ENCODE results near the gene ARHGAP26. TPM values are rescaled to one million over a fixed set of nuclear protein-coding genes. Genes with fewer than 3 reads are reported as not detected.

The ARHGAP26 gene
- polyA plus RNA-seq, 1 donor from 2014 or later, result 0.83 TPM

DNA sequence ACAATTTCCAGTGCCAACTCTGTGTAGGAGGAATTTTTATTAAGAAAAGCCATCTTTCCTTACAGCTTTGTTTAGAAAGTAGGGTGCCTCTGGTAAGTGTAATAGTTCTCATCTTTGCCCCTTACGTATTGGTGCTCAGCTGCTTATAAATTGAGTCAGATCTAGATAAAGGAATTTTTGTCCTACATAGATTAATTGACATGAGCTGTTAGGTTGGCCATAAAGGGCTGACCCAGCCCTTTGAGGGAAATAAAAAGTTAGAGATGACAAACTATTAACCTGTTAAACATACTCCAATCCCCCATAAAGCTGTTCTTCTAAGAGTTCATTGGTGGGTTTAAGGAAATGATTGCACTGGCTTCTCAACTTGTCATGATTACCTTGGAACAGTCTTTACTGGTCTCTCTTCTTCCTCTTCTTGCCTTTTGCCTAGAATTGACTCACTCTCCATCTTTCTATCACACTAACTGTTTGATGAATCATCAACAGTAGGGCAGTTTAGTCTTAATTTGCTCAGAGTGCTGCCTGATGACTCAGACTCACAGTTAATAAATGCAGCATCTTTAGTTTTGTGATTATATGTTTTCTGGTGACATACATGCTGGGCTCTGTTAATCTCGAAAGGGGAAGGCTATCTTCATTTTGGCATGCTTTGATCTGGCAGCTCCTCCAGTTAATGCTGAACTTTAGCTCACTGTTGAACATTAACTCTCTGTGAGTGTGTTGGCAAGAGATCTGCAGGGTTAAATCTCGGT, 51.7 kb downstream of the ARHGAP26 start:
- Histone ChIP-seq H3K9me3 (ENCODE audit: low read length) (no peaks in the 10 kb centered on the region), H3F3A (ENCODE audit: insufficient read depth, low read length, poor library complexity, severe bottlenecking) (no peaks in the 10 kb centered on the region), H3K4me3 (ENCODE audit: low read length) (no peak overlapping the region), H3K36me3 (ENCODE audit: insufficient read depth, low read length) (no peaks in the 10 kb centered on the region), H3K4me2 (ENCODE audit: low read length) (no peak overlapping the region), H3K9me2 (ENCODE audit: insufficient read depth, low read length) (no peaks in the 10 kb centered on the region), H4K20me1 (ENCODE audit: insufficient read depth) (no peaks in the 10 kb centered on the region), H2AFZ (ENCODE audit: low read depth, low read length) (no peak overlapping the region), H3K79me2 (replicated peaks; ENCODE audit: insufficient read depth, low read length) (no peaks in the 10 kb centered on the region), H3K9ac (ENCODE audit: low read length) (no peak overlapping the region), H3K27ac (ENCODE audit: low read length) (no peak overlapping the region), H3K27me3 (ENCODE audit: insufficient read depth, low read depth, low read length) (no peaks in the 10 kb centered on the region)
- no peak for TF ChIP-seq REST (IDR thresholded peaks at IDR 0.05; ENCODE audit: borderline replicate concordance)
- TF ChIP-seq SMC3 (conservative IDR thresholded peaks at IDR 0.05; ENCODE audit: poor library complexity), result no peak
- TF ChIP-seq RAD21 (conservative IDR thresholded peaks at IDR 0.05), result no peak
- TF ChIP-seq, protein P1, sequence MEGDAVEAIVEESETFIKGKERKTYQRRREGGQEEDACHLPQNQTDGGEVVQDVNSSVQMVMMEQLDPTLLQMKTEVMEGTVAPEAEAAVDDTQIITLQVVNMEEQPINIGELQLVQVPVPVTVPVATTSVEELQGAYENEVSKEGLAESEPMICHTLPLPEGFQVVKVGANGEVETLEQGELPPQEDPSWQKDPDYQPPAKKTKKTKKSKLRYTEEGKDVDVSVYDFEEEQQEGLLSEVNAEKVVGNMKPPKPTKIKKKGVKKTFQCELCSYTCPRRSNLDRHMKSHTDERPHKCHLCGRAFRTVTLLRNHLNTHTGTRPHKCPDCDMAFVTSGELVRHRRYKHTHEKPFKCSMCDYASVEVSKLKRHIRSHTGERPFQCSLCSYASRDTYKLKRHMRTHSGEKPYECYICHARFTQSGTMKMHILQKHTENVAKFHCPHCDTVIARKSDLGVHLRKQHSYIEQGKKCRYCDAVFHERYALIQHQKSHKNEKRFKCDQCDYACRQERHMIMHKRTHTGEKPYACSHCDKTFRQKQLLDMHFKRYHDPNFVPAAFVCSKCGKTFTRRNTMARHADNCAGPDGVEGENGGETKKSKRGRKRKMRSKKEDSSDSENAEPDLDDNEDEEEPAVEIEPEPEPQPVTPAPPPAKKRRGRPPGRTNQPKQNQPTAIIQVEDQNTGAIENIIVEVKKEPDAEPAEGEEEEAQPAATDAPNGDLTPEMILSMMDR (IDR thresholded peaks at IDR 0.05; ENCODE audit: poor library complexity, severe bottlenecking), result no peak
- TF ChIP-seq EP300 (conservative IDR thresholded peaks at IDR 0.05; ENCODE audit: poor library complexity, severe bottlenecking), result no peak
- TF ChIP-seq TAF1 (IDR thresholded peaks at IDR 0.05; ENCODE audit: low read depth), result no peak

- Histone ChIP-seq H3K4me3 (ENCODE audit: low read length) (no peak overlapping the region), H3K9me2 (ENCODE audit: insufficient read depth, low read length) (no peaks in the 10 kb centered on the region), H3F3A (ENCODE audit: insufficient read depth, low read length, poor library complexity, severe bottlenecking) (no peaks in the 10 kb centered on the region), H2AFZ (ENCODE audit: low read depth, low read length) (no peak overlapping the region), H3K9me3 (ENCODE audit: low read length) (no peaks in the 10 kb centered on the region), H3K4me2 (ENCODE audit: low read length) (no peak overlapping the region), H3K9ac (ENCODE audit: low read length) (no peak overlapping the region), H3K27ac (ENCODE audit: low read length) (no peak overlapping the region), H3K36me3 (ENCODE audit: insufficient read depth, low read length) (no peaks in the 10 kb centered on the region), H3K27me3 (ENCODE audit: insufficient read depth, low read depth, low read length) (no peaks in the 10 kb centered on the region), H4K20me1 (ENCODE audit: insufficient read depth) (no peaks in the 10 kb centered on the region), H3K79me2 (replicated peaks; ENCODE audit: insufficient read depth, low read length) (no peaks in the 10 kb centered on the region)
- TF ChIP-seq REST (IDR thresholded peaks at IDR 0.05; ENCODE audit: borderline replicate concordance) (no peak), EZH2 (IDR thresholded peaks at IDR 0.05; ENCODE audit: borderline replicate concordance, insufficient read depth, low read length, poor library complexity, severe bottlenecking) (no peak), TAF1 (IDR thresholded peaks at IDR 0.05; ENCODE audit: low read depth) (no peak), RAD21 (conservative IDR thresholded peaks at IDR 0.05) (no peak), POLR2AphosphoS5 (IDR thresholded peaks at IDR 0.05) (no peak), SMC3 (conservative IDR thresholded peaks at IDR 0.05; ENCODE audit: poor library complexity) (no peak), EP300 (conservative IDR thresholded peaks at IDR 0.05; ENCODE audit: poor library complexity, severe bottlenecking) (no peak), MXI1 (conservative IDR thresholded peaks at IDR 0.05; ENCODE audit: poor library complexity, severe bottlenecking) (no peak)
- TF ChIP-seq, protein P1 (IDR thresholded peaks at IDR 0.05; ENCODE audit: poor library complexity, severe bottlenecking), result no peak
Observed at GRCh38 chr5:142823126-142823525, 52.9 kb downstream of the ARHGAP26 start.
